ENCODE results near the gene CASQ1.
A peak's percentile ranks its signal among the peaks of the same experiment; 100 is the strongest.

The CASQ1 gene

GRCh38 chr1:160191756-160192155 lies 1.4 kb downstream of the CASQ1 start:
- no peak for ATAC-seq
- no peak for TF ChIP-seq ISL1 (CRISPR knock-in tag; IDR thresholded peaks at IDR 0.05)
- no peak for TF ChIP-seq ZNF8 (CRISPR knock-in tag; IDR thresholded peaks at IDR 0.05)
- TF ChIP-seq CSDC2 (CRISPR knock-in tag; IDR thresholded peaks at IDR 0.05) = no peak
- TF ChIP-seq, protein P1, sequence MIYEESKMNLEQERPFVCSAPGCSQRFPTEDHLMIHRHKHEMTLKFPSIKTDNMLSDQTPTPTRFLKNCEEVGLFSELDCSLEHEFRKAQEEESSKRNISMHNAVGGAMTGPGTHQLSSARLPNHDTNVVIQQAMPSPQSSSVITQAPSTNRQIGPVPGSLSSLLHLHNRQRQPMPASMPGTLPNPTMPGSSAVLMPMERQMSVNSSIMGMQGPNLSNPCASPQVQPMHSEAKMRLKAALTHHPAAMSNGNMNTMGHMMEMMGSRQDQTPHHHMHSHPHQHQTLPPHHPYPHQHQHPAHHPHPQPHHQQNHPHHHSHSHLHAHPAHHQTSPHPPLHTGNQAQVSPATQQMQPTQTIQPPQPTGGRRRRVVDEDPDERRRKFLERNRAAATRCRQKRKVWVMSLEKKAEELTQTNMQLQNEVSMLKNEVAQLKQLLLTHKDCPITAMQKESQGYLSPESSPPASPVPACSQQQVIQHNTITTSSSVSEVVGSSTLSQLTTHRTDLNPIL (CRISPR knock-in tag; IDR thresholded peaks at IDR 0.05; ENCODE audit: low read depth) = no peak
- no peak for TF ChIP-seq ZFP3 (CRISPR knock-in tag; IDR thresholded peaks at IDR 0.05)
- TF ChIP-seq, protein P2, sequence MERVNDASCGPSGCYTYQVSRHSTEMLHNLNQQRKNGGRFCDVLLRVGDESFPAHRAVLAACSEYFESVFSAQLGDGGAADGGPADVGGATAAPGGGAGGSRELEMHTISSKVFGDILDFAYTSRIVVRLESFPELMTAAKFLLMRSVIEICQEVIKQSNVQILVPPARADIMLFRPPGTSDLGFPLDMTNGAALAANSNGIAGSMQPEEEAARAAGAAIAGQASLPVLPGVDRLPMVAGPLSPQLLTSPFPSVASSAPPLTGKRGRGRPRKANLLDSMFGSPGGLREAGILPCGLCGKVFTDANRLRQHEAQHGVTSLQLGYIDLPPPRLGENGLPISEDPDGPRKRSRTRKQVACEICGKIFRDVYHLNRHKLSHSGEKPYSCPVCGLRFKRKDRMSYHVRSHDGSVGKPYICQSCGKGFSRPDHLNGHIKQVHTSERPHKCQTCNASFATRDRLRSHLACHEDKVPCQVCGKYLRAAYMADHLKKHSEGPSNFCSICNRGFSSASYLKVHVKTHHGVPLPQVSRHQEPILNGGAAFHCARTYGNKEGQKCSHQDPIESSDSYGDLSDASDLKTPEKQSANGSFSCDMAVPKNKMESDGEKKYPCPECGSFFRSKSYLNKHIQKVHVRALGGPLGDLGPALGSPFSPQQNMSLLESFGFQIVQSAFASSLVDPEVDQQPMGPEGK (CRISPR knock-in tag; IDR thresholded peaks at IDR 0.05; ENCODE audit: borderline replicate concordance) = no peak
- TF ChIP-seq OSR1 (CRISPR knock-in tag; IDR thresholded peaks at IDR 0.05) = no peak

DNA sequence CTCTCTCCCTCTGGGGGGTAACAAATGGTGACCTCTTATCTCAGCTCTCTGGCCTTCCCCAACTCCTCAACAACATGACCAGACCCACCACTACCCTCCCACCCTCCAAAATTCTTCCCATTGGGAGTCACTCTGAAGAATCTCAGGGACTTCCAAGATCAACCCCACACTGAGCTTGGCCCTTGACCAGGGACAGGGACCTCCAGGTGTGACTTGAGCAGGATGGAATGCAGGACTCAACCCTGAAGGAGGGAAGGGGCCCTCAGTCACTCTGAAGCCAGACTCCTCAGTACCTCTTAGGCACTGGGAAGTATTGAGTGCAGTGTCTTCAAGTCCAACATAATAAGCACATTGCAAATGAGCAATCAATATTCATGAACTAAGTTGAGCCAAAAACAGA lies 1.9 kb downstream of the CASQ1 start:
- no peak for ATAC-seq
- TF ChIP-seq RARB (CRISPR knock-in tag; IDR thresholded peaks at IDR 0.05) (no peak), ZC3H10 (CRISPR knock-in tag; IDR thresholded peaks at IDR 0.05) (no peak), ZNF8 (CRISPR knock-in tag; IDR thresholded peaks at IDR 0.05) (no peak), TOX (CRISPR knock-in tag; IDR thresholded peaks at IDR 0.05; ENCODE audit: borderline replicate concordance) (no peak), SNAI2 (CRISPR knock-in tag; IDR thresholded peaks at IDR 0.05) (no peak), POU6F1 (CRISPR knock-in tag; IDR thresholded peaks at IDR 0.05; ENCODE audit: borderline replicate concordance, low read depth) (no peak), ZNF565 (CRISPR knock-in tag; conservative IDR thresholded peaks at IDR 0.05; ENCODE audit: low read depth) (no peak), TCF4 (CRISPR knock-in tag; IDR thresholded peaks at IDR 0.05; ENCODE audit: borderline replicate concordance) (no peak), ESRRG (CRISPR knock-in tag; IDR thresholded peaks at IDR 0.05) (no peak), ISL1 (CRISPR knock-in tag; IDR thresholded peaks at IDR 0.05) (no peak), GLIS3 (CRISPR knock-in tag; IDR thresholded peaks at IDR 0.05) (no peak), ZFP30 (CRISPR knock-in tag; IDR thresholded peaks at IDR 0.05) (no peak), PPARA (CRISPR knock-in tag; IDR thresholded peaks at IDR 0.05; ENCODE audit: borderline replicate concordance) (no peak), OSR1 (CRISPR knock-in tag; IDR thresholded peaks at IDR 0.05) (no peak), ZNF70 (CRISPR knock-in tag; IDR thresholded peaks at IDR 0.05) (no peak), ARNTL (CRISPR knock-in tag; IDR thresholded peaks at IDR 0.05; ENCODE audit: borderline replicate concordance, low read depth) (no peak)
- TF ChIP-seq, protein P2 (CRISPR knock-in tag; IDR thresholded peaks at IDR 0.05; ENCODE audit: borderline replicate concordance) = no peak

DNA sequence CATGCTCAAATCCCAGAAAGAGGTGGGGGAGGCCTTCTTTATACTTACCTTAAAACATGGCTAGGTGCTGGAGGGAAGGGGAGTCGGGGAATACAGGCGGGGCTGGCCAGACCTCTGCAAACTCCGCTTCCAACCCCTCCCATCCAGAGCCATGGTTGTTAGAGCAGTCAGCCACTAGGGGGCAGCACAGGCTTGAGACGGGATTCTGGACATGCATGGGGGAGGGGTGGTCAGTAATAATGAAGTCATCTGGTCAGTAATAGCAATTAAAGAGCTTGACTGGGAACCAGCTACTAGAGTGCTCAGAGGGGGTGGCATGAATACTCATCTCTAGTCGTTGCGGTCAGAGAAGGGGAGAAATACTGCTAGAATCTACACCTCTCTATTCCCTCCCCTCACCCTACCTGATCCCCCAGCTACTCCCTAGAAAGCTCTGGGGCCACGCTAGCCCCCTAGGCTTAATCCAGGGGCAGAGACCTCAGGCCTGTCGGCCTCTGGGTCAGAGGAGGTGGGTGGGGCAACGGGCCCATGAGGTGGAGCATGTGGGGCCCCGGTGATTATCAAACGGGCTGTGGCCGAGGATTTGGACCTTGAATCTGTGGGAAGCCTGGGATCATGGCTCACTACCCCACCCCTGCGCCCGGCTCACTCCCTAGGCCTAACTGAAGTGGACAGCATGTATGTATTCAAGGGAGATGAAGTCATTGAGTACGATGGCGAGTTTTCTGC lies 2.9 kb downstream of the CASQ1 start:
- TF ChIP-seq SNAI2 (CRISPR knock-in tag; IDR thresholded peaks at IDR 0.05) (no peak), ZFP30 (CRISPR knock-in tag; IDR thresholded peaks at IDR 0.05) (no peak)
- ATAC-seq = peak; percentile 92

DNA sequence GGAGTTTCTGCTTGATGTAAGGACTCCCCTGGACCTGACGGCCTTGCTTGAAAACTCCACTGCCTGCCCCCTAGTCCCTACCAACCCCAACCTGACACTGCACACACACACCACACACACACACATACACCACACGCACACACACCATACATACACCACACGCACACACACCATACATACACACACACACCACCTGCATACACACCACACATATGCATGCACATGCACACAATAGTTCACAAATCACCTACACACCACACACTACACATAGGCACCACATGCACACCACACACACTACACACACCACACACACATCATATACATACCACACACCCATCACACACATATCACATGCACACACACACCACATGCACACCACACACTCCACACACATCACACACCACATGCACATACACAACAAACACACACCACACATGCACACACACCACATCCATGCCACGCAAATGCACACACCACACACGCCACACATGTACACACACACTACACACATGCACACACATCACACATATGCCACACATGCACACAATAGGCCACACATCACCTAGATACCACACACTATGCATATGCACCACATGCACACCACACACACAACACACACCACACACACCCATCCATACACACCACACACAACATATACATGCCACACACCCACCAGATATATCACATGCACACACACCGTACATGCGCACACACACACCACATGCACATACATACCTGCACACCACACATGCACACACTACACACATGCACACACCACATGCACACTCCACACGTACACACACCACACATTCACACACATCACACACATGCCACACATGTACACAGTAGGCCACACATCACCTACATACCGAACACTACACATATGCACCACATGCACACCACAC lies 3.7 kb downstream of the CASQ1 start:
- ATAC-seq = no peak
- TF ChIP-seq, protein P3, sequence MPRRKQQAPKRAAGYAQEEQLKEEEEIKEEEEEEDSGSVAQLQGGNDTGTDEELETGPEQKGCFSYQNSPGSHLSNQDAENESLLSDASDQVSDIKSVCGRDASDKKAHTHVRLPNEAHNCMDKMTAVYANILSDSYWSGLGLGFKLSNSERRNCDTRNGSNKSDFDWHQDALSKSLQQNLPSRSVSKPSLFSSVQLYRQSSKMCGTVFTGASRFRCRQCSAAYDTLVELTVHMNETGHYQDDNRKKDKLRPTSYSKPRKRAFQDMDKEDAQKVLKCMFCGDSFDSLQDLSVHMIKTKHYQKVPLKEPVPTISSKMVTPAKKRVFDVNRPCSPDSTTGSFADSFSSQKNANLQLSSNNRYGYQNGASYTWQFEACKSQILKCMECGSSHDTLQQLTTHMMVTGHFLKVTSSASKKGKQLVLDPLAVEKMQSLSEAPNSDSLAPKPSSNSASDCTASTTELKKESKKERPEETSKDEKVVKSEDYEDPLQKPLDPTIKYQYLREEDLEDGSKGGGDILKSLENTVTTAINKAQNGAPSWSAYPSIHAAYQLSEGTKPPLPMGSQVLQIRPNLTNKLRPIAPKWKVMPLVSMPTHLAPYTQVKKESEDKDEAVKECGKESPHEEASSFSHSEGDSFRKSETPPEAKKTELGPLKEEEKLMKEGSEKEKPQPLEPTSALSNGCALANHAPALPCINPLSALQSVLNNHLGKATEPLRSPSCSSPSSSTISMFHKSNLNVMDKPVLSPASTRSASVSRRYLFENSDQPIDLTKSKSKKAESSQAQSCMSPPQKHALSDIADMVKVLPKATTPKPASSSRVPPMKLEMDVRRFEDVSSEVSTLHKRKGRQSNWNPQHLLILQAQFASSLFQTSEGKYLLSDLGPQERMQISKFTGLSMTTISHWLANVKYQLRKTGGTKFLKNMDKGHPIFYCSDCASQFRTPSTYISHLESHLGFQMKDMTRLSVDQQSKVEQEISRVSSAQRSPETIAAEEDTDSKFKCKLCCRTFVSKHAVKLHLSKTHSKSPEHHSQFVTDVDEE (CRISPR knock-in tag; IDR thresholded peaks at IDR 0.05) = no peak
- TF ChIP-seq TCF4 (CRISPR knock-in tag; IDR thresholded peaks at IDR 0.05; ENCODE audit: borderline replicate concordance) (no peak), ZFP3 (CRISPR knock-in tag; IDR thresholded peaks at IDR 0.05) (no peak), PPARA (CRISPR knock-in tag; IDR thresholded peaks at IDR 0.05; ENCODE audit: borderline replicate concordance) (no peak), CSDC2 (CRISPR knock-in tag; IDR thresholded peaks at IDR 0.05) (no peak), GLIS3 (CRISPR knock-in tag; IDR thresholded peaks at IDR 0.05) (no peak), SNAI2 (CRISPR knock-in tag; IDR thresholded peaks at IDR 0.05) (no peak), ZNF565 (CRISPR knock-in tag; conservative IDR thresholded peaks at IDR 0.05; ENCODE audit: low read depth) (no peak), OSR1 (CRISPR knock-in tag; IDR thresholded peaks at IDR 0.05) (no peak), TOX (CRISPR knock-in tag; IDR thresholded peaks at IDR 0.05; ENCODE audit: borderline replicate concordance) (no peak)
- TF ChIP-seq, protein P4, sequence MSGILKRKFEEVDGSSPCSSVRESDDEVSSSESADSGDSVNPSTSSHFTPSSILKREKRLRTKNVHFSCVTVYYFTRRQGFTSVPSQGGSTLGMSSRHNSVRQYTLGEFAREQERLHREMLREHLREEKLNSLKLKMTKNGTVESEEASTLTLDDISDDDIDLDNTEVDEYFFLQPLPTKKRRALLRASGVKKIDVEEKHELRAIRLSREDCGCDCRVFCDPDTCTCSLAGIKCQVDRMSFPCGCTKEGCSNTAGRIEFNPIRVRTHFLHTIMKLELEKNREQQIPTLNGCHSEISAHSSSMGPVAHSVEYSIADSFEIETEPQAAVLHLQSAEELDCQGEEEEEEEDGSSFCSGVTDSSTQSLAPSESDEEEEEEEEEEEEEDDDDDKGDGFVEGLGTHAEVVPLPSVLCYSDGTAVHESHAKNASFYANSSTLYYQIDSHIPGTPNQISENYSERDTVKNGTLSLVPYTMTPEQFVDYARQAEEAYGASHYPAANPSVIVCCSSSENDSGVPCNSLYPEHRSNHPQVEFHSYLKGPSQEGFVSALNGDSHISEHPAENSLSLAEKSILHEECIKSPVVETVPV (CRISPR knock-in tag; IDR thresholded peaks at IDR 0.05) = no peak

All from SK-N-SH treated with all-trans-retinoic acid at 6 μM for 48 hours (cell line).